ENCODE data around the gene POPDC3. TPM values are rescaled to one million over a fixed set of nuclear protein-coding genes. Genes with fewer than 3 reads are reported as not detected.
A peak's percentile ranks its signal among the peaks of the same experiment; 100 is the strongest.

The POPDC3 gene
- total and polyA plus RNA-seq, 2 of the 4 experiments (the other 2 are of a cell fraction), result 22.7 to 25.8 TPM

GRCh38 chr6:105170059-105170458 is 9.8 kb downstream of the POPDC3 start:
- H2AK5ac ChIP-seq (ENCODE audit: low read depth, low read length), result no peak overlapping the region
- no peak overlapping the region for H3K4me3 ChIP-seq (ENCODE audit: insufficient read depth, low read depth, low read length)
- POLR2A ChIA-PET (ENCODE audit: unreplicated experiment), result no interaction called here
- no peak overlapping the region for H3K23ac ChIP-seq (ENCODE audit: low read depth, low read length)
- no peak overlapping the region; the same call in 1 of the 2 replicates for H3K14ac ChIP-seq (replicated peaks; ENCODE audit: low read depth, low read length)
- WGBS, 2 experiments (ENCODE audit: extremely low coverage in 2 of 2, insufficient read length in 1 of 2), result no CpG with 5 or more reads among the region's 1 CpG
- H3K56ac ChIP-seq (ENCODE audit: extremely low read depth, insufficient read depth, low read length), result no peak overlapping the region
- H3K18ac ChIP-seq (ENCODE audit: low read depth, low read length), result peak overlapping the region; percentile 54; the same call in 1 of the 2 replicates
- DNase-seq (peak; percentile 87), ATAC-seq (ENCODE audit: low read depth) (peak; percentile 80)
- H4K8ac ChIP-seq (ENCODE audit: low read depth in 2 of 2, low read length in 2 of 2), result peak overlapping the region; percentile 8 to 44; a peak in 1 of 4 replicates
- H3K4me2 ChIP-seq (ENCODE audit: low read depth, low read length), result peak overlapping the region; percentile 74; the same call in 1 of the 2 replicates
- BruUV-seq (replicated peaks), result no TSS peak
- H2BK15ac ChIP-seq (ENCODE audit: low read depth, low read length), result 0 out of 3 replicates have a peak overlapping the region, but pooled peaks have one; percentile 29
- H4K5ac ChIP-seq (ENCODE audit: low read depth, low read length), result no peak overlapping the region
- peak; percentile 70; the same call in 1 of the 2 replicates for TF ChIP-seq CEBPB (IDR thresholded peaks at IDR 0.05; ENCODE audit: low read depth, low read length)
- TF ChIP-seq POLR2A (IDR thresholded peaks at IDR 0.05; ENCODE audit: low read depth, low read length), result no peak
- H3K36me3 ChIP-seq (ENCODE audit: control insufficient read depth, insufficient read depth, low read length), result no peaks in the 10 kb centered on the region
- dilution Hi-C loops (cut with HindIII; ENCODE audit: low sequenced_read_pairs, unreplicated experiment) (no loop called here), intact Hi-C loops (cut with micrococcal nuclease) (no loop called here), in situ Hi-C loops (cut with MboI; ENCODE audit: low sequenced_read_pairs) (no loop called here)
- no peaks in the 10 kb centered on the region for H3K9me3 ChIP-seq (ENCODE audit: control insufficient read depth, insufficient read depth, low read length)
- H3K4ac ChIP-seq (ENCODE audit: low read depth, low read length), result peak overlapping the region; percentile 14; the same call in 1 of the 2 replicates
- no peaks in the 10 kb centered on the region for H4K20me1 ChIP-seq (ENCODE audit: insufficient read depth, low read length)
- H3K9ac ChIP-seq (ENCODE audit: low read depth, low read length), result no peak overlapping the region
- H4K91ac ChIP-seq (ENCODE audit: insufficient read depth, low read depth, low read length), result no peak overlapping the region
- H2BK120ac ChIP-seq (ENCODE audit: low read depth, low read length), result peak overlapping the region; percentile 55; the same call in 1 of the 2 replicates
- H3K27ac ChIP-seq (ENCODE audit: insufficient read depth, low read length), result no peak overlapping the region
- no peak overlapping the region for H2AK9ac ChIP-seq (replicated peaks; ENCODE audit: low read depth, low read length, poor library complexity)
- no peak overlapping the region for H2AFZ ChIP-seq (replicated peaks; ENCODE audit: low read length, poor library complexity)
- no peaks in the 10 kb centered on the region for H3K27me3 ChIP-seq (ENCODE audit: control insufficient read depth, insufficient read depth, low read length)
- CTCF ChIA-PET, result no interaction called here
- no peak overlapping the region for H2BK20ac ChIP-seq (ENCODE audit: low read depth, low read length)
- H3K4me1 ChIP-seq (ENCODE audit: control insufficient read depth, insufficient read depth, low read length), result peaks cover 3% of the 10 kb centered on the region; the same call in 1 of the 2 replicates
- peak overlapping the region; percentile 68 for H2BK5ac ChIP-seq (ENCODE audit: low read depth, low read length, poor library complexity, severe bottlenecking)
- no peaks in the 10 kb centered on the region; the same call in none of the 2 replicates for H3K9me1 ChIP-seq (ENCODE audit: insufficient read depth, low read length)
- H3K79me1 ChIP-seq (ENCODE audit: low read depth in 1 of 2, low read length in 2 of 2), result peaks cover 7 to 53% of the 10 kb centered on the region in 2 experiments; a peak in 3 of 4 replicates

Data from IMR-90 (cell line).